ENCODE results near the gene MAPK10. TPM values are rescaled to one million over a fixed set of nuclear protein-coding genes. Genes with fewer than 3 reads are reported as not detected.

MAPK10 gene
- total RNA-seq, 6 donors from 2014 or later: 11.1 to 89.1 (median 29.5) TPM

GRCh38 chr4:86035688-86036087 is 324.2 kb downstream of the MAPK10 start:
- Histone ChIP-seq H3K4me1 (peaks cover 15 to 21% (median 18%) of the 10 kb centered on the region in 4 donors), H3K36me3 (no peaks in the 10 kb centered on the region), H3K27me3 (no peaks in the 10 kb centered on the region), H3K9me3 (no peaks in the 10 kb centered on the region), H3K27ac (no peak overlapping the region), H3K4me3 (no peak overlapping the region)
- DNase-seq (no peak), ATAC-seq (ENCODE audit: low FRiP score in 2 of 2) (no peak)
- WGBS, 2 donors: 96% methylated on average over 1 of the region's 1 CpG
- TF ChIP-seq, protein P1, sequence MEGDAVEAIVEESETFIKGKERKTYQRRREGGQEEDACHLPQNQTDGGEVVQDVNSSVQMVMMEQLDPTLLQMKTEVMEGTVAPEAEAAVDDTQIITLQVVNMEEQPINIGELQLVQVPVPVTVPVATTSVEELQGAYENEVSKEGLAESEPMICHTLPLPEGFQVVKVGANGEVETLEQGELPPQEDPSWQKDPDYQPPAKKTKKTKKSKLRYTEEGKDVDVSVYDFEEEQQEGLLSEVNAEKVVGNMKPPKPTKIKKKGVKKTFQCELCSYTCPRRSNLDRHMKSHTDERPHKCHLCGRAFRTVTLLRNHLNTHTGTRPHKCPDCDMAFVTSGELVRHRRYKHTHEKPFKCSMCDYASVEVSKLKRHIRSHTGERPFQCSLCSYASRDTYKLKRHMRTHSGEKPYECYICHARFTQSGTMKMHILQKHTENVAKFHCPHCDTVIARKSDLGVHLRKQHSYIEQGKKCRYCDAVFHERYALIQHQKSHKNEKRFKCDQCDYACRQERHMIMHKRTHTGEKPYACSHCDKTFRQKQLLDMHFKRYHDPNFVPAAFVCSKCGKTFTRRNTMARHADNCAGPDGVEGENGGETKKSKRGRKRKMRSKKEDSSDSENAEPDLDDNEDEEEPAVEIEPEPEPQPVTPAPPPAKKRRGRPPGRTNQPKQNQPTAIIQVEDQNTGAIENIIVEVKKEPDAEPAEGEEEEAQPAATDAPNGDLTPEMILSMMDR (IDR thresholded peaks at IDR 0.05): no peak
- TF ChIP-seq EP300 (IDR thresholded peaks at IDR 0.05) (no peak), POLR2A (IDR thresholded peaks at IDR 0.05) (no peak), POLR2AphosphoS5 (IDR thresholded peaks at IDR 0.05) (no peak)

DNA sequence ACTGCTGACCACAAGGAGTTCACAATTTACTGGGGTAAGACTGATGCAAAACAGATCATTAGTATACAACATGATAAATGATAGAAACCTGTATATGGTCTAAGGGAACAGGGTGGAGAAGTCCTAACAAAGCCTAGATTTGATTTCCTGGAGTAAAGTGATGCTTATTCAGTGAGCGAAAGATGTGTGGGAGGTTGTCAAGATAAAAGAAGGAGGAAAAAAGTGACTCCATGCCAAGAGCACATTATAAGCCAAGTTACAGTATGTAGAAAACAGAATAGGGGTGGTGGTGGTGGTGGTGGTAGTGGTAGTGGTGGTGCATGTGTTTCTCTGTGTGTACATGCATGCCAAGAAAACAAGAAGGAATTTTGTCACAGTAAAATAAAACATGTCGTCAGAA is 325.2 kb downstream of the MAPK10 start:
- Histone ChIP-seq H3K36me3 (no peaks in the 10 kb centered on the region), H3K9me3 (no peaks in the 10 kb centered on the region), H3K27ac (no peak overlapping the region), H3K27me3 (no peaks in the 10 kb centered on the region), H3K4me1 (peaks cover 15 to 21% (median 18%) of the 10 kb centered on the region in 4 donors), H3K4me3 (no peak overlapping the region)
- no peak for DNase-seq
- 79 to 81% methylated on average over 2 of the region's 2 CpGs for WGBS, 2 donors
- no peak for ATAC-seq (ENCODE audit: low FRiP score in 2 of 2)
- TF ChIP-seq POLR2AphosphoS5 (IDR thresholded peaks at IDR 0.05) (no peak), EP300 (IDR thresholded peaks at IDR 0.05) (no peak)

DNA sequence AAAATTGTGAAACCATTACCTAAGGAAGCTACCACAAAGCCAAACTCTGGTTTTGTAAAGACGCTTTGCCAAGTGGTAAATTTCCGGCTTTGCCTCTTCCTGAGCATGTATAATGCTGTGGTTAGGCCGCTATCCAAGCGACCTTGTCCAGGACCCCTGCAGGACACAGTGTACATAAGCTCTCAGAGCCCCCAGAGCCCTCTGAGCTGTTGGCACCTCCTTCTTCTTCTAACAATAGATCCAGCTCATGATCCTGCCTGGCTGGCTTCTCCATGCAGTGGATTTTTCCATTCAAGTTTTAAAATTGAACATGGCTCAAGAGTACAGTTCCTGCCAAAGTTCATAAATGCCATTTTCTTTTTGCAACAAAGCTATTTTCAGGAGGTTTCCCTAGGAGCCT is 326.7 kb downstream of the MAPK10 start:
- Histone ChIP-seq H3K9me3 (no peaks in the 10 kb centered on the region), H3K27me3 (no peaks in the 10 kb centered on the region), H3K27ac (peak overlapping the region; percentile 42 to 75 (median 70)), H3K4me1 (peaks cover 15 to 21% (median 18%) of the 10 kb centered on the region in 4 donors), H3K36me3 (no peaks in the 10 kb centered on the region), H3K4me3 (no peak overlapping the region)
- DNase-seq (peak in 1 of 2 donors; percentile 39), ATAC-seq (ENCODE audit: low FRiP score in 2 of 2) (peak; percentile 72 to 84)
- TF ChIP-seq, protein P1 (IDR thresholded peaks at IDR 0.05): no peak
- TF ChIP-seq POLR2A (IDR thresholded peaks at IDR 0.05): no peak
- TF ChIP-seq POLR2AphosphoS5 (IDR thresholded peaks at IDR 0.05): no peak
- no peak for TF ChIP-seq EP300 (IDR thresholded peaks at IDR 0.05)
- 24 to 25% methylated on average over 4 of the region's 4 CpGs for WGBS, 2 donors

GRCh38 chr4:86032476-86033022 is 327.3 kb downstream of the MAPK10 start:
- TF ChIP-seq POLR2AphosphoS5 (IDR thresholded peaks at IDR 0.05) (no peak), EP300 (IDR thresholded peaks at IDR 0.05) (no peak), POLR2A (IDR thresholded peaks at IDR 0.05) (no peak)
- TF ChIP-seq, protein P1 (IDR thresholded peaks at IDR 0.05): no peak
- ATAC-seq (ENCODE audit: low FRiP score in 2 of 2) (peak; percentile 79 to 88), DNase-seq (peak in 1 of 2 donors; percentile 26)
- Histone ChIP-seq H3K27ac (peak overlapping the region; percentile 42 to 75 (median 70)), H3K27me3 (no peaks in the 10 kb centered on the region), H3K9me3 (no peaks in the 10 kb centered on the region), H3K4me1 (peaks cover 15 to 21% (median 18%) of the 10 kb centered on the region in 4 donors), H3K4me3 (no peak overlapping the region), H3K36me3 (no peaks in the 10 kb centered on the region)
- WGBS, 2 donors: 20 to 27% methylated on average over 4 of the region's 4 CpGs

GRCh38 chr4:86031927-86032326 is 327.9 kb downstream of the MAPK10 start:
- Histone ChIP-seq H3K36me3 (no peaks in the 10 kb centered on the region), H3K27me3 (no peaks in the 10 kb centered on the region), H3K4me1 (peaks cover 15 to 21% (median 18%) of the 10 kb centered on the region in 4 donors), H3K9me3 (no peaks in the 10 kb centered on the region), H3K4me3 (no peak overlapping the region), H3K27ac (peak overlapping the region in 2 of 4 donors; percentile 67 to 73)
- no peak for ATAC-seq (ENCODE audit: low FRiP score in 2 of 2)
- DNase-seq: no peak
- TF ChIP-seq, protein P1 (IDR thresholded peaks at IDR 0.05): no peak
- WGBS, 2 donors: 72 to 81% methylated on average over 3 of the region's 3 CpGs
